HG03139 (cell line): ENCODE data around the gene RARA.

Experiments used
- ATAC-seq: cut with Tn5 transposase; IDR thresholded peaks from one replicate; pipeline ENCODE4 v1.9.1; 2021; ENCODE audit not compliant: unreplicated experiment

RARA gene

DNA sequence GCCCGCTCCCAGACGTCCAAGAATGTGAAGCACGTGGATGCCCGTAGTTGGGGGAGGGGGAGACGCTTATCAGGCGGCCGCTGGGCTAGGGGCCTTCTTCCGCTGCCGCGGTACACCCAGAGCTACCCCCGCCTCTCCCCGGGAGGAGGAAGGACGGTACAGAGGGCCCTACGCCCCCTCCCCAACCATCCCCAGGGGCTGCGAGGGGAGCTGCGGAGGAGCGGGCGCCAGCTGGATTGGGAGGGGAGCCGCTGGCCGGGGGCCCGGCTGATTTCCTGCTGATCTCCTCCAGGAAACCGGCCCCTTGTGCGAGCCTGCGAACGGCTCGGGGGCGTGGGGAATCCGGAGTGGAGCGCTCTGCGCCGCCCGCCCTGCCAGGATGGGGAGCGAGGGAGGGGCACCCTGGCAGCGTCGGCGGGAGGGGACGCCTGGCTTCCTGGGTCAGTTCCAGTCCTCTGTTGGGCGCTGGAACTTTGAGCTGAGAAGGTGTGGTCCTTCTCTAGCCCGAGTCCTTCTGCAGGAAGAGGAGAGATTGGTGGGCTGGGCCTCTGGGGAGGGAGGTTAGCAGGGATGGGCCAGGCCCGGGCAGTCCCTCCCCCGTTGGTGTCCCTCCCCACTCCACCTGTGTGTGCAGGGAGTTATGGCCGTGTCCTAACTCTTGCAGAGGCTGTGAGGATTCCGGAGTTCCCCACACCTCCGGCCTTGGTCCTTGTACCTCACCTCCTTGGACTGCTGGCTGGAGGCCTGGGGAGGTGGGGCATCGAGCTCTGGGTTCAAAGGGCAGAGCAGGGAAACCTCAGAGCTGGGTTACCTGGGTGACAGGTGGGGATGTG lies 36.4 kb downstream of the RARA start:
- no peak for ATAC-seq

DNA sequence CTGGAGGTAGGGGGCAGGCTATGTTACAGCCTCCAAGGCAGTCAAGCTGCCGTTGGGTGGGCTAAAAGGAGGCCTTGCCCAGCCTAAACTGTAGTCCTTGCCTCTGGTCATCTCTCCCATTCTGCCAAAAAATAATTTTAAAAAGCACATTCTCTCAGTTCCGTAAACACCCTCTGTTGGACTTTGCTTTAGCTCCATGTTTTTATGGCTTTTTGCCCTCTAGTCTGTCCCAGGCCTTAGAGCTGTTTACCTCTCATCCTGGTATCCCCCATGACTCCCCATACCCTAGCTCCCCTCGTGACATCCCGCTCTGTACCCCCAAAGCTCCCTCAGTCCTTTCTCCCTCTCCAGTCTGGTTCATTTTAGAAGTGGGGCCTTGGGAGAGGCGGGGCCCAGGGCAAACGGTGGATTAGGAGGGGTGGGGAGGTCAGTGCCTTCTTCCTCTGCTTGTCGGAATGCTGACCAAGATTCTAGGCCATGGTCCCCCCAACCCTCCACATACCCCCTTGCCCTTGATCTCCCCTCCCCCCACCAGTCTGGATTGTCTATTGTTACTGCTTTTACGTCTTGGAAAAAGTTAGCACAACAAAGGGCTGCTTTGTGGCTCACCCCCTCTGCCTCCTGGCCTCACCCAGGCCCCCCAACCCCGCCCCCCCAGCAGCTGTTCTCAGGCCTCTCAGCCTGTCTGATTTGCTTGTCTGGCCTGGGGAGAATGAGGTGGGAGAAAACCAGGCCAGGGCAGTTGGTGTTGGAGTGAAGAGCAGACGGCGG lies 37.2 kb downstream of the RARA start:
- no peak for ATAC-seq

DNA sequence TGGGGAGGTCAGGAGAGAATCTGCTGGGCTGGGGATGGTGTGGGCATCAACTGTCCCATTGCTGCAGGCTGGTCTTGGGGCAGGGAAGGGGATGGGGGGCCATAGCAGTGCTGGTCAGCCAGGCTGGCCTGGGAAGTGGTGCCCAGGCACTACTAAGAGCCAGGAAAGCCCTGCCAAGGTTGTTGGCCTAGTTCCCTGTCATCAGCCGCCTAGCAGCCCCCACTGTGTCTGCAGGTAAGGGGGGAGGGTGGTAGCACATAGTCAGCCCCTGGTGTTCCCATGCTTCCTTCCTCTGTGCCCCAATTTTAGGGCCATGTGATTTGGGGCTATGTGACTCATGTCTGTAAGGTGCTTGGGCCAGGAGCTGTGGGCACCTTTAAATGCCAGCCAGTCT lies 37.8 kb downstream of the RARA start:
- ATAC-seq, result no peak

DNA sequence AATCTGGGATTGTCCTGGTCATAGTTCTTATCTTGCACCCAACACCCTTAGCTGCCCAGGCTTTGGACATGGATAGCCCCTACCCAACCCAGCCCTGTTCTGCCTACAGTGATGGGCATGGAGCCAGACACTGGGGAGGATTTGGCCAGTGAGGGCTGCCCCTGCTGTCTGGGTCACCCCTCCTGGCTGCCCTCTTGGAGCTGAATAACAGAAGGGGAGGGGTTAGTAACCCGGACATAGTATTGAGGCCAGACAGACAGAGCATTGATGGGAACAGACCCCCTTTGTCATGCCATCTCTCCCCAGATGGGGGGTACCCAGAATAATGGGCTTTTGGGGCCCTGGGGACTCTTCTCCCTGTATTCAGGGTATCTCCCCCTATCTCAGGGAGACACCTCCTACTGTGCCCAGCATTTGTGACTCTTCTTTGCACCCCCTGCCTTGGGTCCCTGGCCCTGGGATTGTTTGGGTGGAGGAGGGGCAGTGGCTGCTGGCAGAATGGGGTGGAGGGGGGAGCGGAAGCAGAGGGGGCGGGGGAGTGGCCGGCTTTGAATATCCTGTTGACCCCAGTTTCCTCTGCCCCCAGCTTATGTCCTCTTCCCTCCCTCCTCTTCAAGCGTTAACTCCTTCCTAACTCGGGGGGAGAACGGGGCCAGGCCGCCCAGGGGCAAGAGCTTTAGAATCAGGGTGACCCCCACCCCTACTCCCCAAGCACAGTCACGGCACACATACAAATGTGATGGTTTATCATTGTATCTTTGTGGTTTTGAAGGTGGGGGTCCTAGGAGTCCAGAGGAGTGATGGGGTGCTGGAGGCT lies 38.5 kb downstream of the RARA start:
- no peak for ATAC-seq

DNA sequence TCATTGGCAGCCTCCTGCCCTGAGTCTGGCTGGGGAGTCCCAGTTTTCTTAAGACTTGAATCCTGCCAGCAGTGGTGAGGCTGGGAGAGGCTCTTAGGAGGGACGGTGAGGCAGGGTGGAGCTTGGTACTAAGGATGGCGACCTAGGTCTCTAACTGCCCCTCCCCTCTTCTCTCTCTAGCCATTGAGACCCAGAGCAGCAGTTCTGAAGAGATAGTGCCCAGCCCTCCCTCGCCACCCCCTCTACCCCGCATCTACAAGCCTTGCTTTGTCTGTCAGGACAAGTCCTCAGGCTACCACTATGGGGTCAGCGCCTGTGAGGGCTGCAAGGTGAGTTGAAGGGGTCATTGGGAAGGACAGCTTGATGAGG lies 39.1 kb downstream of the RARA start:
- ATAC-seq, result no peak

DNA sequence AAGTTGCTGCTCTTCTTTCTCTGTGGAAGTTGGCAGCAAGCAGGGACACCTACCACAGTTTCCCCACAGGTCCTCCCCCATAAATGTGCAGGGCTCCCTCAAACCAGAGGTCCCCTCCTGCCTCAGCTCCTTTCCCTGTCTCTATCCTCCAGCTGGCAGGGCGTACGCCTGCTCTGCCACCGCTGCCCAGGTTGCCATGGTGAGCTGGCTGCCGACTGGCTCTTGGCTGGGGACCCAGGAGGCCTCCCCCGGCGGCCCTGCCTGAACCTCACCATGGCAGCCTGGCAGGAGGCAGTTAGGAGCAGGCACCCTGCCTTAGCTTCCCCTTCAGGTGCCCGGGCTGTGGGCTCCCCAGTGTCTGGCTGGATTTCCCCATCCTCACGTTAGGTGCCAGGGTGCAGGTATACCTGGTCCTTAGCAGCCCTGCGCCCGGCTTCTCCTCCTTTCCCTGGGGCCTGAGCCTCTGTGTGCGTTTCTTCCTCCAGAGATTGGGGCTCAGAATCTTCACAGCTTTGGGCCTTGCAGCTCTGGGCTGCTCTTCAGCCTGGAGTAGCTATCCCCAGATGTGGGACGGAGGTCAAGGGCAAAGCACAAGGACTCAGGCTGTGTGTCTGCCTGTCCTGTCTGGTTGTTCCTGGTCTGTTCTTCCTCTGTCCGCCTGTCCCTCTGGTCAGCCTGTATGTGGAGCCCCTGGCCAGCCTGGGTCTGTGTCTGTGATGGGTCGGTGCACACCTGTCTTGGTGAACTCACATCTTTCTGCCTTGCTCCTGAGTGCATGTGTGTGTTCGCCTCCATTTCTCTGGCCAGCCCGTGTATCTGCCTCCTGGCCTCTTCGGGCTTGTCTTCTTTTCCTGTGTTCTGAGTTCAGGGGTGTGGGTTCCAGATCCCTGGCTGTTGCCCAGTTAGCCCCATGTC lies 39.8 kb downstream of the RARA start:
- no peak for ATAC-seq

DNA sequence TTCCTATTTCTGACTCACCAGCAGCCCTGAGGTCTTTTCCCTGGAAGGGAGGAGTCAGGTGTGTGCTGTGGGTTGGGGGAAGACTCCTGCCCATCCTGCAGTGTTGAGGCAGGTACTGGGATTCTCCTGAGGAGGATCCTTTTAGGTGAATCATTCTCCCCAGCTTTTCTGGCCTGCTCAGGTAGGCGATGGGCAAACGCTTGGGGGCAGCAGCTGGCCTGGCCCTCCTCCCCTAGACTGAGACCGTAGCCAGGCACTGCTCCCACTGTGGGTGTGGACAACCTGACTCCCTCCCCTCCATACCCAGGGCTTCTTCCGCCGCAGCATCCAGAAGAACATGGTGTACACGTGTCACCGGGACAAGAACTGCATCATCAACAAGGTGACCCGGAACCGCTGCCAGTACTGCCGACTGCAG lies 40.5 kb downstream of the RARA start:
- ATAC-seq, result no peak

DNA sequence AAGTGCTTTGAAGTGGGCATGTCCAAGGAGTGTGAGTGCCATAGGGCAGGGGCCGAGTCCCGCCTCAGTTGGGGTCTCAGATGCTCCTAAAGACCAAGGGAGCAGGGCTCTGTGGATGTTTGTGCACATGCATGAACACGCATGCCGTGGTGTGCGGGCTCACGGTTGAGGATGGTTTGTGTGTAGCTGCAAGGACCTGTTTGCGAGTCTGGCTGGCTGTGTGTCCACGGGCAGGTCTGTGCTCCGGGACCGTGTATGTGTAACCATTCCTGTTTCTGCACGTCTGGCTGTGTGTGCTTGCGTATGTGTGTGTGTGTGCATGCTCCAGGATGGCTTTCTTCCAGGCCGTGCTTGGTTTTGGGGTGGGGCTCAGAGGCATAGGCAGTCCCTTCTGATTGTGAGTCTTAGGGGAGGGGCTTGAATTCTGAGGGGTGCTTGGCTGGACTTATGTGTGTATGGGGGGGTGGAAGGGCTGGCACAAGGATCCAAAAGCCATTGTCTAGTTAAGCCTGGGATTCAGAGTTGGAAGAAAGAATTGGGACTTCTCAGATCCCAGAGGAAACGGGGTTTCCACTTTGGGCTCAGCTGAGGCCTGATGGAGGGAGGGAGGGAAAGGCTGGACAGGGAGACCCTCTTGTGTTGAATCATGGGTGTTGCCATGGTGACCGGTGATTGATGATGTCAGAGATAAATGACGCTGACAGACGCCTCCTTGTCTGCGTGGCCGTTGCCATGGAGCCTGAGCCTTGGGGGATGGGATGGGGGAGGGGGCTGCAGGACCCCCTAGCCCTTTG lies 41.1 kb downstream of the RARA start:
- no peak for ATAC-seq

DNA sequence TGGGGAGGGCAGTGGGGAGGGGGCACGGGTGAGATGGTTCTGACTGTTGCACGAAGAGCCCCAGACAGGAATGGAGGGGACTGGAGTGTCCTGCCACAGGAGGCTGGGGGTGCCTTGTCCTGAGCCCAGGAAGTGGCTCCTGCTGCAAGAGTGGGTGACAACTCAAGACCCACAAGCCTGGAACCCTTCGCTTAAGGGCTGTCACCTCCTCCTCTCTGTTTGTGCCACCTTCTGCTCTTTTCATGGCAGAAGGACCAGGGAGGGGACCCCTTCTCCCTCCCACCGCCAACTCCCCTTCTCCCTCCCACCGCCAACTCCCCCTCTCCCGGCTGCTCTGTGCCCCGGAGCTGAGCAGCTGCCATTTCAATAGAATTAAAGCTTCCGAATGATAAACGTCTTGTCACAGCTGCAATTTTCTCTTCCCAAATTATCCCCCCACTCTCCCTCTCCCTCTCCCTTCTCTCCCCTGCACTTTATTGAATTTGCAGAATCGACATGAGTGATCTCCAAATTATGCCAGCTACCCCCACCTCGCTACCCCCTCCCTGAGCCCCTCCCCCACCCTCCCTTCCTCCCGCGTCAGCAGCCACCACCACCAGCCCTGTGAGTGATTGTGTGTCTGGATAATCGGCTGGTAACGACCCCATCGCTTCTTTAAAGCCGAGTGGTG lies 41.8 kb downstream of the RARA start:
- no peak for ATAC-seq

DNA sequence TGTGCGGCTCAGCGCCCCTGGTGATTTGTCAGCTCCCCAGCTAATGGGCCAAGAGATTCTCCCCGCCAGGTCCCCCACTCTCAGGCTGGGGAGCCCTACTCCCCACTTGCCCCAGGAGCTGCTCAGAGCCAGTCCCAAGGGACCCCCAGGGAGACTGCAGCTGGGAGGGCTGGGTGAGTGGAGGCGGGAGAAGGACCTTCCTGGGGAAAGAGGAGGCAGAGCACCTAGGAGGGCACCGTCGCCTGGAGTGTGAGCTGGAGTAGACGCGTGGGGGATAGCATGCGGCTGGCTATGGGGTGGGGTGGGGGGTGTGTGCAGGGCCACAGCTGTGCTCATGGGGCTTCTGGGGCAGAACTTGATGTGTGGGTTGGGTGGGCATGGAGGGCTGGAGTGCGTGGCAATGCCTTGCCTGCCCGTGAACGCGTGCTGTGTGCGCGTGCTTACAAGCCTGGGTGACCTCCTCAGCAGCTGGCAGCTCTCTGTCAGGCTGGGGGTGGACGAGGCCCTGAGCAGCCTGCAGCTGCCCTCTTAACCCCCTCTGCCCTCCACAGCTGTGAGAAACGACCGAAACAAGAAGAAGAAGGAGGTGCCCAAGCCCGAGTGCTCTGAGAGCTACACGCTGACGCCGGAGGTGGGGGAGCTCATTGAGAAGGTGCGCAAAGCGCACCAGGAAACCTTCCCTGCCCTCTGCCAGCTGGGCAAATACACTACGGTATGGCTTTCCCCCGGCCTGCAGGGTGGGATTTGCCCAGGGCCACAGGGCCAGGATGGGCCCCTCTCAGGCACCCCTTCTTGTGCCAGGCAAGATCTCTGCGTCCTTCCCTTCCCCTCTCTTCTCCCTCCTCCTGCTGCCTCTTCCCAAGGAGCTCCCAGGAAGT lies 42.6 kb downstream of the RARA start:
- ATAC-seq, result no peak

DNA sequence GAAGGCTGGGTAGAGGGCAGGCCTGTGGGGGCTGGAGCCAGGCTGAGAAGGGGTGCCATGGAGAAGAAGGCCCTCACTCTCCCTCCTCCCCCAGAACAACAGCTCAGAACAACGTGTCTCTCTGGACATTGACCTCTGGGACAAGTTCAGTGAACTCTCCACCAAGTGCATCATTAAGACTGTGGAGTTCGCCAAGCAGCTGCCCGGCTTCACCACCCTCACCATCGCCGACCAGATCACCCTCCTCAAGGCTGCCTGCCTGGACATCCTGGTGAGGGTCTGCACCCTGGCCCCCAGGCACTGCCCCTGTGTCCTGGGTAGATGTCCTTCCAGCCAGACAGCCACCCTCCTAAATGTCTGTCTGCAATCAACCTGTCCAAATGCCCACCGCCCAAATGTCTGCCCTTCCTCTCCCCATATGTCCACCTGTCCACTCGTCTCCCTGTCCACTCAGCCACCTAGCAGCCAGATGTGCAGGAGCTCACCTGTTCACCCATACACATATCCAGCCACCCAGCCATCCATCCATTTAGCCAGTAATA lies 43.3 kb downstream of the RARA start:
- ATAC-seq, result no peak

DNA sequence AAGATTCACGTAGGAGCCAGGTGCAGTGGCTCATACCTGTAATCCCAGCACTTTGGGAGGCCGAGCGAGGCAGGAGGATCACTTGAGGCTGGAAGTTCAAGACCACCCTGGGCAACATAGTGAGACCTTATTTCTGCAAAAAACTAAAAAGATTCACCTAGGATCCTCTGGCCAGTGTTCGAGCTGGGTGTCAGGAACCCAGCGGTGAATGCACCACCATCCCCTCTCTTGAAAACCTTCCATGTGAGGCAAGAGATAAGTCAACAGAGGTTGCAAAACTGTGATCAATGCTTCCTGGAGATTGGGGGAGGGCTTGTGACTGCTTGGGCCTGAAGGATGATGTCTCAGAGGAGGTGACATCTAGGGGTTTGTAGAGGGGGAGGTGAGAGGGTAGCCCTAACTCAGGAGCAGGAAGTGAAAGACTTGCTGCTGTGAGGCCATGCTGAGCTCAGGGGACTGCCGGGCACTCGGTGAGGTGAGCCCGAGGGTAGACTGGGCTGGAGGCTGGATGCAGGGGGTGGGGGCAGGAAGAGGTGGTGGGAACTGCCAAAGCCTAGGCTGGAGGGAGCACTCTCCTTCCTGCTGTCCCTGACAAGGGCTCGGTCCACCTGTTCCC lies 43.9 kb downstream of the RARA start:
- ATAC-seq, result no peak

DNA sequence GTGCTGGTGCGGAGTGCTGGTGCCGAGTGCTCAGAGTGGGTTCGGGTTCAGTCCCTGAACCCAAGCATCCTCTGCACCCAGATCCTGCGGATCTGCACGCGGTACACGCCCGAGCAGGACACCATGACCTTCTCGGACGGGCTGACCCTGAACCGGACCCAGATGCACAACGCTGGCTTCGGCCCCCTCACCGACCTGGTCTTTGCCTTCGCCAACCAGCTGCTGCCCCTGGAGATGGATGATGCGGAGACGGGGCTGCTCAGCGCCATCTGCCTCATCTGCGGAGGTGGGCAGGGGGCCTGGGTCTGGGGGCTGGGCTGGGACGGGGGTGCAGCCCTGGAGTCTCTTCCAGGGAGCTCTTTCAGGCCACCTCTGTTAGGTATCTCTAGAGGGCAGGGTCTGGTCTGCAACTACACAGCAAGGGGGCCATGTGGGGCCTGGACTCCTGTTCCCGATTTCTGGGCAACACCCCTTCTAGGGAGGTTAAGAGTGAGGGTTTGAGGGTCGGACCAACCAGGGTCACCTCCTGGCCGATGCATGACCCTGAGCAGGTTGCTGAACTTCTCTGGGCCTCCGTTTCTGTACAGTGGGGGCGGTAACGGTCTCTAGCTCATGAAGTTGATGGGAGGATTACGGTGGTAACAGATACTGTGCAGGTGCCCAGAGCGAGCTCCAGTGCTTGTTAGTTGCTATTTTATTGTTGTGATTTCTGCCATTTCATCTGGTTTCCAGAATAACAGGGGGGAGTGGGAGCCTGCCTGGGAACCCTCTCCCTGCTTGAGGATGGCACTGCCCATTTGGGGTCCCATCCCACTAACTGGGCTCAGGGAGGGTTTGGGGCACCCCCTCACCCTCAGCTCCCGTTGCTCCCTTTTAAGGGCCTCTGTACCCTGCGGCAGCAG lies 45.5 kb downstream of the RARA start:
- ATAC-seq, result no peak

DNA sequence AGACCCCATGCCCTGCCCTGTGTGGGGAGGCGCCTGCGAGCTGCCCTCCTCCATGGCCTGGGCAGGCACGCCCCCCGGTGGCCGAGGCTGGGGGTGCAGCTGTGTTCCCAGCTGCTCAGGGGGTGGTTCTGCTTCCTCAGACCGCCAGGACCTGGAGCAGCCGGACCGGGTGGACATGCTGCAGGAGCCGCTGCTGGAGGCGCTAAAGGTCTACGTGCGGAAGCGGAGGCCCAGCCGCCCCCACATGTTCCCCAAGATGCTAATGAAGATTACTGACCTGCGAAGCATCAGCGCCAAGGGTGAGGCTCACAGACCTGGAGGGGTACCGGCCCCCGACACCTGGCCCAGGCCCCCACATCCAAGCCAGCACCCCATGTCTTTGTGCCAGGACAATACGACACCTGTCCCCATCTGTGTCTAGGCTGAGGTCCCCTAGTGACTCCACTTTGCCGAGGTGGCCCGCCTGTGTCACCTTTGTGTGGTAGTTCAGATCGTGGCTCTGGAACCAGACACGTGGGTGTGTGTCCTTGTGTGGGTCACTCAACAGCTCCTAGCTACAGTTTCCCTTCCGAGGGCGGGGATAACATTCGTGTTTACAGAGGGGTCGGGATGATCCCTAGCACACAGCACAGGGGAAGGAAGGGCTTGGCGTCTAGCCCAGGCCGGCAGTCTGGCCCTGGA lies 46.3 kb downstream of the RARA start:
- ATAC-seq, result no peak

DNA sequence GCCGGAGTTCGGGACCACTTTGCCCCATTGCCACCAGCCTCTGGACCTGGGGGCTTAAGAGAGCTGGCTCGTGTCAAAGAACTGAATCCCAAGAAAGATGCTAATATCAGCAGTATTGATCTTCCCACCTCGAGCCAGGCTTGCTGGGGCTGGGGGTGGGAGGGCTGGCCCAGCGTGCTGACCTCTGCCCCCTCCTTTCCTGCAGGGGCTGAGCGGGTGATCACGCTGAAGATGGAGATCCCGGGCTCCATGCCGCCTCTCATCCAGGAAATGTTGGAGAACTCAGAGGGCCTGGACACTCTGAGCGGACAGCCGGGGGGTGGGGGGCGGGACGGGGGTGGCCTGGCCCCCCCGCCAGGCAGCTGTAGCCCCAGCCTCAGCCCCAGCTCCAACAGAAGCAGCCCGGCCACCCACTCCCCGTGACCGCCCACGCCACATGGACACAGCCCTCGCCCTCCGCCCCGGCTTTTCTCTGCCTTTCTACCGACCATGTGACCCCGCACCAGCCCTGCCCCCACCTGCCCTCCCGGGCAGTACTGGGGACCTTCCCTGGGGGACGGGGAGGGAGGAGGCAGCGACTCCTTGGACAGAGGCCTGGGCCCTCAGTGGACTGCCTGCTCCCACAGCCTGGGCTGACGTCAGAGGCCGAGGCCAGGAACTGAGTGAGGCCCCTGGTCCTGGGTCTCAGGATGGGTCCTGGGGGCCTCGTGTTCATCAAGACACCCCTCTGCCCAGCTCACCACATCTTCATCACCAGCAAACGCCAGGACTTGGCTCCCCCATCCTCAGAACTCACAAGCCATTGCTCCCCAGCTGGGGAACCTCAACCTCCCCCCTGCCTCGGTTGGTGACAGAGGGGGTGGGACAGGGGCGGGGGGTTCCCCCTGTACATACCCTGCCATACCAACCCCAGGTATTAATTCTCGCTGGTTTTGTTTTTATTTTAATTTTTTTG lies 47.1 kb downstream of the RARA start:
- ATAC-seq, result no peak
